HepG2 (cell line): Measurements from ENCODE around the gene BEND3. TPM values are rescaled to one million over a fixed set of nuclear protein-coding genes. Genes with fewer than 3 reads are reported as not detected.

ENCODE experiments used
- ATAC-seq: fragments of 200-7000 bp; cut with Tn5 transposase; 3 replicates; pipeline ENCODE4 v1.9.1; 2020; ENCODE audit warnings: mild to moderate bottlenecking, moderate library complexity
- BruUV-seq: library from RNA; stranded (reverse); fragments of 400-500 nt; replicated peaks from 2 replicates; lab custom pipeline; 2021; lab: Mats Ljungman, UMichigan
- CTCF ChIA-PET: fragments of 300-600 bp; formaldehyde crosslinking; extraction: SDS; loops from one replicate; lab custom pipeline; 2021; ENCODE audit warnings: low total read pairs, inconsistent platforms, low intra/inter-chr PET ratio; lab: Yijun Ruan, JAX
- POLR2A ChIA-PET: fragments of 350-600 bp; sonication (Branson Sonifier 250); formaldehyde crosslinking; loops from one replicate; lab custom pipeline; 2020; ENCODE audit warnings: antibody characterized with exemption, inconsistent platforms; lab: Yijun Ruan, JAX
- DNase-seq: peaks from one replicate; pipeline ENCODE4 v3.0.0-alpha.2; 2015; ENCODE audit warnings: low spot score
- FAIRE-seq: peaks from 3 replicates; lab custom pipeline; 2011; peaks lifted over from hg19 to GRCh38; lab: Jason Lieb, UNC
- H2AFZ ChIP-seq: one replicate; pipeline ENCODE4 v1.6.1; 2011; ENCODE audit warnings: low read length, inconsistent platforms
- H3K27ac ChIP-seq: fragments of 300-600 bp; 3 replicates; pipeline ENCODE4 v1.8.0; 2011; ENCODE audit warnings: mixed run types, mild to moderate bottlenecking, mixed read lengths, low read length, inconsistent platforms; ENCODE audit not compliant: insufficient read depth; ENCODE audit errors: extremely low read length
- H3K27me3 ChIP-seq, 2 experiments: fragments of 200-600 bp in 1 of 2; 2 replicates in 1 of 2; 3 replicates in 1 of 2; pipeline versions ENCODE4 v1.6.0 to v1.8.0; 2011; ENCODE audit warnings: low read length in 2 of 2, mild to moderate bottlenecking in 2 of 2, moderate library complexity in 2 of 2, inconsistent platforms in 1 of 2; ENCODE audit not compliant: insufficient read depth in 2 of 2, control insufficient read depth in 1 of 2
- H3K36me3 ChIP-seq, 2 experiments: fragments of 200-600 bp in 1 of 2; replicated peaks in 1 of 2; 2 replicates in 1 of 2; 3 replicates in 1 of 2; pipeline versions ENCODE4 v1.5.1 to v1.8.0; 2011; ENCODE audit warnings: low read length in 2 of 2, inconsistent platforms in 1 of 2; ENCODE audit not compliant: insufficient read depth in 2 of 2, control insufficient read depth in 1 of 2
- H3K4me1 ChIP-seq: 2 replicates; pipeline ENCODE4 v1.5.1; 2012; ENCODE audit warnings: low read length, inconsistent platforms; ENCODE audit not compliant: insufficient read depth
- H3K4me2 ChIP-seq: 2 replicates; pipeline ENCODE4 v1.6.0; 2011; ENCODE audit warnings: low read depth, low read length, inconsistent platforms
- H3K4me3 ChIP-seq, 3 experiments: fragments of 200-600 bp in 1 of 3; sonication (generic), shearing (Covaris generic) in 1 of 3; replicated peaks in 1 of 3; 2 replicates each; pipeline ENCODE4 v1.5.1; 2011 to 2016; ENCODE audit warnings: low read length in 3 of 3, inconsistent platforms in 2 of 3, low read depth in 2 of 3, mild to moderate bottlenecking in 2 of 3, control low read depth in 1 of 3, mixed read lengths in 1 of 3; ENCODE audit not compliant: insufficient read depth in 1 of 3
- H3K79me2 ChIP-seq: one replicate; pipeline ENCODE4 v1.6.1; 2011; ENCODE audit warnings: low read length, inconsistent platforms; ENCODE audit not compliant: insufficient read depth
- H3K9ac ChIP-seq: 2 replicates; pipeline ENCODE4 v1.6.0; 2011; ENCODE audit warnings: mild to moderate bottlenecking, low read depth, low read length, inconsistent platforms; ENCODE audit not compliant: insufficient read depth
- H3K9me3 ChIP-seq: 2 replicates; pipeline ENCODE4 v1.5.1; 2012; ENCODE audit warnings: mild to moderate bottlenecking, low read length
- H4K20me1 ChIP-seq: 2 replicates; pipeline ENCODE4 v1.6.0; 2011; ENCODE audit warnings: inconsistent platforms, mild to moderate bottlenecking, low read length, moderate library complexity; ENCODE audit not compliant: insufficient read depth
- CBX1 ChIP-seq: IDR thresholded peaks from one replicate; pipeline ENCODE4 v1.6.1; 2016; ENCODE audit warnings: antibody characterized with exemption, low read depth
- CC2D1A ChIP-seq: sonication (generic); formaldehyde crosslinking; IDR thresholded peaks from 2 replicates; pipeline ENCODE4 v1.8.1; 2023; ENCODE audit warnings: mild to moderate bottlenecking, missing genetic modification reagents
- KLF9 ChIP-seq: IDR thresholded peaks from 2 replicates; pipeline ENCODE4 v1.6.1; 2016; ENCODE audit warnings: low read depth
- NCOA2 ChIP-seq: sonication (generic); formaldehyde crosslinking; IDR thresholded peaks from 2 replicates; pipeline ENCODE4 v1.8.0; 2022; ENCODE audit warnings: inconsistent platforms
- SALL2 ChIP-seq: sonication (generic); formaldehyde crosslinking; IDR thresholded peaks from 2 replicates; pipeline ENCODE4 v1.8.1; 2023; ENCODE audit warnings: mild to moderate bottlenecking, missing genetic modification reagents, inconsistent platforms
- SOX6 ChIP-seq, 2 experiments: fragments of 450-650 bp in 1 of 2; sonication (generic) in 1 of 2; formaldehyde crosslinking in 1 of 2; IDR thresholded peaks; 2 replicates each; pipeline versions ENCODE4 v1.4.0 to v1.6.1; 2017 to 2020; ENCODE audit warnings: antibody characterized with exemption in 1 of 2, mild to moderate bottlenecking in 1 of 2, missing genetic modification reagents in 1 of 2
- YEATS4 ChIP-seq: sonication (generic); formaldehyde crosslinking; IDR thresholded peaks from 2 replicates; pipeline ENCODE4 v1.4.0; 2020; ENCODE audit warnings: missing genetic modification reagents, borderline replicate concordance
- ZNF101 ChIP-seq: sonication (generic); formaldehyde crosslinking; IDR thresholded peaks from 2 replicates; pipeline ENCODE4 v1.4.0; 2020; ENCODE audit warnings: mild to moderate bottlenecking, low read depth, missing genetic modification reagents, borderline replicate concordance
- ZNF224 ChIP-seq: sonication (generic); formaldehyde crosslinking; IDR thresholded peaks from 2 replicates; pipeline ENCODE4 v1.5.0; 2020; ENCODE audit warnings: mild to moderate bottlenecking, missing genetic modification reagents
- ZNF557 ChIP-seq: sonication (generic); formaldehyde crosslinking; IDR thresholded peaks from 2 replicates; pipeline ENCODE4 v1.4.0; 2020; ENCODE audit warnings: missing genetic modification reagents
- ZNF577 ChIP-seq: sonication (generic); formaldehyde crosslinking; IDR thresholded peaks from 2 replicates; pipeline ENCODE4 v1.4.0; 2020; ENCODE audit warnings: mild to moderate bottlenecking, low read depth, missing genetic modification reagents, borderline replicate concordance
- WGBS: methylation state at CpG from one replicate; pipeline ENCODE4 v1.1.6; 2017; ENCODE audit warnings: low lambda C conversion rate; 5-methylcytosine and 5-hydroxymethylcytosine counted together
- in situ Hi-C: cut with HindIII; loops from 2 replicates; pipeline ENCODE4 v1.10.0; 2017; ENCODE audit warnings: low pct_unique_long_range_greater_than_20kb; ENCODE audit not compliant: extremely low pct_ligation_motif_present
- intact Hi-C: fragments of 100-400 bp; cut with micrococcal nuclease; formaldehyde crosslinking; loops from one replicate; pipeline ENCODE4 v1.10.0; 2022; ENCODE audit not compliant: unreplicated experiment
- polyA plus RNA-seq, 8 experiments: library from polyadenylated mRNA; depleted of rRNA in 3 of 8; stranded (reverse) in 7 of 8; unstranded in 1 of 8; fragments of >200 nt; fragmentation: Illumina TruSeq in 4 of 8; extraction: Trizol in 4 of 8; gene quantifications; 2 replicates each; pipeline versions ENCODE4 v1.2.1 to v1.2.3, GENCODE V29; 2011 to 2016; ENCODE audit warnings: low read depth in 4 of 8, missing spikeins in 1 of 8, mixed read lengths in 1 of 8; ENCODE audit not compliant: insufficient read depth in 1 of 8
- total RNA-seq, 5 experiments: library from RNA; depleted of rRNA; stranded (reverse); fragments of >200 nt; fragmentation: Illumina TruSeq; extraction: Trizol; gene quantifications; 2 replicates each; pipeline ENCODE4 v1.2.3, GENCODE V29; 2016; ENCODE audit warnings: low read depth in 1 of 5
- TF ChIP-seq, protein P1 (sequence below): sonication (generic); formaldehyde crosslinking; IDR thresholded peaks from 2 replicates; pipeline ENCODE4 v1.4.0; 2020; ENCODE audit warnings: low read depth, mild to moderate bottlenecking, missing genetic modification reagents
- TF ChIP-seq, protein P2 (sequence below): sonication (generic); formaldehyde crosslinking; IDR thresholded peaks from 2 replicates; pipeline ENCODE4 v1.5.1; 2020; ENCODE audit warnings: mild to moderate bottlenecking, missing genetic modification reagents
- TF ChIP-seq, protein P3 (sequence below): sonication (generic); formaldehyde crosslinking; IDR thresholded peaks from 2 replicates; pipeline ENCODE4 v1.5.1; 2020; ENCODE audit warnings: missing genetic modification reagents, mild to moderate bottlenecking, borderline replicate concordance
- TF ChIP-seq, protein P4 (sequence below): sonication (generic); formaldehyde crosslinking; IDR thresholded peaks from 2 replicates; pipeline ENCODE4 v1.8.0; 2022; ENCODE audit warnings: missing genetic modification reagents, mild to moderate bottlenecking, moderate library complexity, borderline replicate concordance

Gene BEND3
- total and polyA plus RNA-seq, 2 of the 13 experiments (the other 11 are each of a cell fraction or from before 2014, with no cell fraction given) = 1.4 to 5.8 TPM

DNA sequence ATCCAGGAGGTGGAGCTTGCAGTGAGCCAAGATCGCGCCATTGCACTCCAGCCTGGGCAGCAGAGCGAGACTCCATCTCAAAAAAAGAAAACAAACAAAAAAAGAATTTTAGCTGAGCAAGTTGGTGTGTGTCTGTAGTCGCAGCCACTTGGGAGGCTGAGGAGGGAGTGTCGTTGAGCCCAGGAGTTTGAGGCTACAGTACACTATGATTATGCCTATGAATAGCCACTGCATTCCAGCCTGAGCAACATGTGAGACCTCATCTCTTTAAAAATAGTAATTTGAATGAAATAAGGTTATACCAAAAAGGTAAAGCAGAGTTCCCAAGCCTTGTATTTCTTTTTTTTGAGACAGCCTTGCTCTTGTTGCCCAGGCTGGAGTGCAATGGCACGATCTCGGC lies 67.5 kb downstream of the BEND3 start (continued):
- TF ChIP-seq ZNF557 (CRISPR knock-in tag) (no peak), CC2D1A (no peak), ZNF224 (CRISPR knock-in tag) (no peak)
- TF ChIP-seq, protein P1, sequence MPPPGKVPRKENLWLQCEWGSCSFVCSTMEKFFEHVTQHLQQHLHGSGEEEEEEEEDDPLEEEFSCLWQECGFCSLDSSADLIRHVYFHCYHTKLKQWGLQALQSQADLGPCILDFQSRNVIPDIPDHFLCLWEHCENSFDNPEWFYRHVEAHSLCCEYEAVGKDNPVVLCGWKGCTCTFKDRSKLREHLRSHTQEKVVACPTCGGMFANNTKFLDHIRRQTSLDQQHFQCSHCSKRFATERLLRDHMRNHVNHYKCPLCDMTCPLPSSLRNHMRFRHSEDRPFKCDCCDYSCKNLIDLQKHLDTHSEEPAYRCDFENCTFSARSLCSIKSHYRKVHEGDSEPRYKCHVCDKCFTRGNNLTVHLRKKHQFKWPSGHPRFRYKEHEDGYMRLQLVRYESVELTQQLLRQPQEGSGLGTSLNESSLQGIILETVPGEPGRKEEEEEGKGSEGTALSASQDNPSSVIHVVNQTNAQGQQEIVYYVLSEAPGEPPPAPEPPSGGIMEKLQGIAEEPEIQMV (CRISPR knock-in tag) = no peak
- TF ChIP-seq, all 625 proteins: peak for 0

DNA sequence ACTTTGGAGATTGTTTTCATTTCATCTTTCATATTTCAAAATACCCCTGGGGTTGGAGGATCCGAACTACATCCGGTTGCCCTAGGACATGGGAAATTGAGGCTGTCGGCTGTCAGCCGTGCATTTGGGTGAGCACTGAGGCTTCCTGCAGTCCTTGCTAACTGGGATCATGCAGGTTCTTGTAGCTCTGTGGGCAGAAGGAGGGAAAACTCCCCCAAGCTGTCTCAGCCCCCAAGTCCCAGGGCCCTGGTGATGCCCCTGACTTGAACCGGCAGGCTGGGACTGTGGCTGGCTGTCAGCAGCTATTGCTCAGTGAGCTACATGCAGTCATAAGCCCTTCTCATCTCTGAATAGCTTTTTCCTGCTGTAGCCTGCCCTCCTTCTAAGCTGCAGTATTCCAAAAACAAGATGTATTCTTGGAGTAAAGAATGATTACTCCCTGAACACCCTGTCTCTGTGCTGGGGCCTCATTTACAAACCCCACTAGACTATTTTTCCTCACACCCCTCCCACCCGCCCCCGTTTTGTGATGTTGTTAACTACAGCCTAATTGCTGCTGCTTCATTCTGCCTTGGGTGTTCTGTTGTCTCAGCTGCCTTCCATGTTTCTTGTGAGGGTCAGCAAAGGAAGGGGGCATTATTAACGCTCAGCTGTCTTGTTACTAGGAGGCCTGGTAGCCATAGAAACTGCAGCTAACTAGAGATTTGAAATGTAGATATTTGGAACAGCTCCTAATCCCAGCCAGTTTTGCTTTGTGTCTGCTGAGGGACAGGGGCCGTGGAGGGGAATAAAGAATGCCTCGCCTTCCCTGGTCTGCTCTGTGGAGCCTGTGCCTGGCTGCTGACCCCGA lies 69.3 kb downstream of the BEND3 start:
- in situ Hi-C loops = no loop called here
- ChIA-PET POLR2A (no interaction called here), CTCF (no interaction called here)
- Histone ChIP-seq H3K36me3 (no peaks in the 10 kb centered on the region), H4K20me1 (no peaks in the 10 kb centered on the region), H3K4me3 (no peak overlapping the region), H3K4me2 (no peak overlapping the region), H3K27ac (no peak overlapping the region), H3K79me2 (no peaks in the 10 kb centered on the region), H3K4me1 (peaks cover 16% of the 10 kb centered on the region), H3K9me3 (no peaks in the 10 kb centered on the region), H3K9ac (no peak overlapping the region), H3K27me3 (no peaks in the 10 kb centered on the region), H2AFZ (no peak overlapping the region)
- no peak for ATAC-seq
- FAIRE-seq = no peak
- DNase-seq = no peak
- intact Hi-C loops = no loop called here
- WGBS = 84% methylated on average over 9 of the region's 11 CpGs
- BruUV-seq = no TSS peak
- TF ChIP-seq SALL2 (CRISPR knock-in tag) (no peak), KLF9 (CRISPR knock-in tag) (no peak), ZNF101 (no peak), CBX1 (no peak), NCOA2 (no peak), SOX6 (IDR thresholded peaks at IDR 0.05) (no peak), SOX6 (CRISPR knock-in tag; IDR thresholded peaks at IDR 0.05) (no peak), ZNF577 (CRISPR knock-in tag) (no peak), YEATS4 (CRISPR knock-in tag) (no peak)
- TF ChIP-seq, protein P2, sequence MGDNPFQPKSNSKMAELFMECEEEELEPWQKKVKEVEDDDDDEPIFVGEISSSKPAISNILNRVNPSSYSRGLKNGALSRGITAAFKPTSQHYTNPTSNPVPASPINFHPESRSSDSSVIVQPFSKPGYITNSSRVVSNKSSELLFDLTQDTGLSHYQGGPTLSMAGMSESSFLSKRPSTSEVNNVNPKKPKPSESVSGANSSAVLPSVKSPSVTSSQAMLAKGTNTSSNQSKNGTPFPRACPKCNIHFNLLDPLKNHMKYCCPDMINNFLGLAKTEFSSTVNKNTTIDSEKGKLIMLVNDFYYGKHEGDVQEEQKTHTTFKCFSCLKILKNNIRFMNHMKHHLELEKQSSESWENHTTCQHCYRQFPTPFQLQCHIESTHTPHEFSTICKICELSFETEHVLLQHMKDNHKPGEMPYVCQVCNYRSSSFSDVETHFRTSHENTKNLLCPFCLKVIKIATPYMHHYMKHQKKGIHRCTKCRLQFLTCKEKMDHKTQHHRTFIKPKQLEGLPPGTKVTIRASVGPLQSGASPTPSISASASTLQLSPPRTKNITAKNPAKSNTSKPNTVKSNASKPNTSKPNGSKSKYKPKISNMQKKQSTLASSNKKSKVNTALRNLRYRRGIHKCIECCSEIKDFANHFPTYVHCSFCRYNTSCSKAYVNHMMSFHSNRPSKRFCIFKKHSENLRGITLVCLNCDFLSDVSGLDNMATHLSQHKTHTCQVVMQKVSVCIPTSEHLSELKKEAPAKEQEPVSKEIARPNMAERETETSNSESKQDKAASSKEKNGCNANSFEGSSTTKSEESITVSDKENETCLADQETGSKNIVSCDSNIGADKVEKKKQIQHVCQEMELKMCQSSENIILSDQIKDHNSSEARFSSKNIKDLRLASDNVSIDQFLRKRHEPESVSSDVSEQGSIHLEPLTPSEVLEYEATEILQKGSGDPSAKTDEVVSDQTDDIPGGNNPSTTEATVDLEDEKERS (CRISPR knock-in tag) = no peak
- TF ChIP-seq, protein P3, sequence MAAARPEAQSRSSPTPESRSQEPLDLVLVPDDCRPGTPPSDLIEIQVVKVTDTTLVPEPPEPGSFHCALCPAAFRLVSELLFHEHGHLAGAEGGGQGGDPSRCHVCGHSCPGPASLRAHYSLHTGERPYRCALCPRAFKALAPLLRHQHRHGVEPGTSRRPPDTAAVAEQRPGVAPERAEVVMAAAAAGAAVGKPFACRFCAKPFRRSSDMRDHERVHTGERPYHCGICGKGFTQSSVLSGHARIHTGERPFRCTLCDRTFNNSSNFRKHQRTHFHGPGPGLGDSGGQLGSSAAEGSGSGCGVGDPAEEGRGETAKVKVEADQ (CRISPR knock-in tag) = no peak
- TF ChIP-seq, protein P4, sequence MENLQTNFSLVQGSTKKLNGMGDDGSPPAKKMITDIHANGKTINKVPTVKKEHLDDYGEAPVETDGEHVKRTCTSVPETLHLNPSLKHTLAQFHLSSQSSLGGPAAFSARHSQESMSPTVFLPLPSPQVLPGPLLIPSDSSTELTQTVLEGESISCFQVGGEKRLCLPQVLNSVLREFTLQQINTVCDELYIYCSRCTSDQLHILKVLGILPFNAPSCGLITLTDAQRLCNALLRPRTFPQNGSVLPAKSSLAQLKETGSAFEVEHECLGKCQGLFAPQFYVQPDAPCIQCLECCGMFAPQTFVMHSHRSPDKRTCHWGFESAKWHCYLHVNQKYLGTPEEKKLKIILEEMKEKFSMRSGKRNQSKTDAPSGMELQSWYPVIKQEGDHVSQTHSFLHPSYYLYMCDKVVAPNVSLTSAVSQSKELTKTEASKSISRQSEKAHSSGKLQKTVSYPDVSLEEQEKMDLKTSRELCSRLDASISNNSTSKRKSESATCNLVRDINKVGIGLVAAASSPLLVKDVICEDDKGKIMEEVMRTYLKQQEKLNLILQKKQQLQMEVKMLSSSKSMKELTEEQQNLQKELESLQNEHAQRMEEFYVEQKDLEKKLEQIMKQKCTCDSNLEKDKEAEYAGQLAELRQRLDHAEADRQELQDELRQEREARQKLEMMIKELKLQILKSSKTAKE (CRISPR knock-in tag) = no peak
